ENCODE results near the gene ARRDC4. TPM values are rescaled to one million over a fixed set of nuclear protein-coding genes. Genes with fewer than 3 reads are reported as not detected.

The ARRDC4 gene
- total and polyA plus RNA-seq, 9 of the 15 experiments (the other 6 are each of a cell fraction or from before 2014, with no cell fraction given): 4.3 to 16.1 (median 14.4) TPM

GRCh38 chr15:97993310-97993738 lies 32.8 kb downstream of the ARRDC4 start (continued):
- TF ChIP-seq ZNF407 (IDR thresholded peaks at IDR 0.05; ENCODE audit: low read depth) (no peak), ZNF57 (CRISPR knock-in tag; IDR thresholded peaks at IDR 0.05) (no peak), ZNF778 (CRISPR knock-in tag; IDR thresholded peaks at IDR 0.05) (no peak), SMARCE1 (IDR thresholded peaks at IDR 0.05) (peak; percentile 90), ZNF311 (CRISPR knock-in tag; IDR thresholded peaks at IDR 0.05) (no peak; the same call in none of the 2 replicates), TFAP4 (CRISPR knock-in tag; IDR thresholded peaks at IDR 0.05; ENCODE audit: borderline replicate concordance) (peak; percentile 79), SMARCC2 (IDR thresholded peaks at IDR 0.05; ENCODE audit: low read depth) (peak; percentile 70; the same call in 1 of the 2 replicates), TARDBP (IDR thresholded peaks at IDR 0.05) (no peak), RBM17 (IDR thresholded peaks at IDR 0.05; ENCODE audit: borderline replicate concordance, low read depth, low read length) (no peak), HNRNPK (IDR thresholded peaks at IDR 0.05; ENCODE audit: low read depth, low read length, poor library complexity, severe bottlenecking) (no peak), BRF2 (IDR thresholded peaks at IDR 0.05; ENCODE audit: borderline replicate concordance, insufficient read depth, insufficient read length) (no peak), ZNF143 (CRISPR knock-in tag; IDR thresholded peaks at IDR 0.05) (no peak), TAF7 (tag; IDR thresholded peaks at IDR 0.05) (no peak), NELFE (IDR thresholded peaks at IDR 0.05; ENCODE audit: insufficient read depth, insufficient read length) (no peak), KLF13 (tag; IDR thresholded peaks at IDR 0.05; ENCODE audit: borderline replicate concordance, low read depth) (no peak), ZKSCAN8 (CRISPR knock-in tag; IDR thresholded peaks at IDR 0.05) (peak; percentile 72; the same call in 1 of the 2 replicates), ZNF75A (CRISPR knock-in tag; IDR thresholded peaks at IDR 0.05) (no peak), MYC (IDR thresholded peaks at IDR 0.05; ENCODE audit: low read depth, low read length) (no peak), MYC (CRISPR knock-in tag; IDR thresholded peaks at IDR 0.05; ENCODE audit: borderline replicate concordance, low read depth) (no peak)
